Measurements from ENCODE around the gene TMEM147.

The TMEM147 gene

DNA sequence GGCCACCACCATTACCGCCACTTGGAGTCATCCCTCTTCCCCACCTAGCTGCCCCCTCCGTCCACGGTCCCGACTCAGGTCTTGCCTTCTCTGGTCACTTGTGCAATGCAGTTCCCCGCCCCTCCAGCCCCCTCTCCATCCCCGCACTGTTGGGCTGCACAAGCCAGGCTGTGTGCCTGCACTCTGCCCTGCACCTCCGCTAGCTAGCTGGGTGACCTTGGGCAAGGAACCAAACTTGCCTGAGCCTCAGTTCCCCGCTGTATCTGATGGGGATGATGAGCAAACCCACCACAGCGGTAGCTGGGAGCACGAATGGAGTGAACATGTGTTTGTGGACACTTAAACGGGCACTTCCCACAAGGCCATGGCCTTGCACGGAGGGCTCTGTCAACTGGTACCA lies 5.6 kb upstream of the TMEM147 start:
- FAIRE-seq: no peak
- TF ChIP-seq, protein P1, sequence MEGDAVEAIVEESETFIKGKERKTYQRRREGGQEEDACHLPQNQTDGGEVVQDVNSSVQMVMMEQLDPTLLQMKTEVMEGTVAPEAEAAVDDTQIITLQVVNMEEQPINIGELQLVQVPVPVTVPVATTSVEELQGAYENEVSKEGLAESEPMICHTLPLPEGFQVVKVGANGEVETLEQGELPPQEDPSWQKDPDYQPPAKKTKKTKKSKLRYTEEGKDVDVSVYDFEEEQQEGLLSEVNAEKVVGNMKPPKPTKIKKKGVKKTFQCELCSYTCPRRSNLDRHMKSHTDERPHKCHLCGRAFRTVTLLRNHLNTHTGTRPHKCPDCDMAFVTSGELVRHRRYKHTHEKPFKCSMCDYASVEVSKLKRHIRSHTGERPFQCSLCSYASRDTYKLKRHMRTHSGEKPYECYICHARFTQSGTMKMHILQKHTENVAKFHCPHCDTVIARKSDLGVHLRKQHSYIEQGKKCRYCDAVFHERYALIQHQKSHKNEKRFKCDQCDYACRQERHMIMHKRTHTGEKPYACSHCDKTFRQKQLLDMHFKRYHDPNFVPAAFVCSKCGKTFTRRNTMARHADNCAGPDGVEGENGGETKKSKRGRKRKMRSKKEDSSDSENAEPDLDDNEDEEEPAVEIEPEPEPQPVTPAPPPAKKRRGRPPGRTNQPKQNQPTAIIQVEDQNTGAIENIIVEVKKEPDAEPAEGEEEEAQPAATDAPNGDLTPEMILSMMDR (IDR thresholded peaks at IDR 0.05; ENCODE audit: insufficient read depth, missing control alignments): no peak
- no peak for DNase-seq (ENCODE audit: insufficient read length, low spot score)

- TF ChIP-seq, protein P1 (IDR thresholded peaks at IDR 0.05; ENCODE audit: insufficient read depth, missing control alignments): no peak
- DNase-seq (ENCODE audit: insufficient read length, low spot score) (no peak), FAIRE-seq (no peak)
Measured at GRCh38 chr19:35540356-35540927, 5.0 kb upstream of the TMEM147 start.

- DNase-seq (ENCODE audit: insufficient read length, low spot score) (no peak), FAIRE-seq (no peak)
- TF ChIP-seq, protein P1 (IDR thresholded peaks at IDR 0.05; ENCODE audit: insufficient read depth, missing control alignments): no peak
Measured at GRCh38 chr19:35542209-35542608, 3.2 kb upstream of the TMEM147 start.

- TF ChIP-seq, protein P1 (IDR thresholded peaks at IDR 0.05; ENCODE audit: insufficient read depth, missing control alignments): no peak
- DNase-seq (ENCODE audit: insufficient read length, low spot score) (no peak), FAIRE-seq (no peak)
Measured at GRCh38 chr19:35543280-35544109, 1.9 kb upstream of the TMEM147 start.

GRCh38 chr19:35544110-35544802 lies 1.2 kb upstream of the TMEM147 start:
- TF ChIP-seq, protein P1 (IDR thresholded peaks at IDR 0.05; ENCODE audit: insufficient read depth, missing control alignments): no peak
- DNase-seq (ENCODE audit: insufficient read length, low spot score) (no peak), FAIRE-seq (no peak)

DNA sequence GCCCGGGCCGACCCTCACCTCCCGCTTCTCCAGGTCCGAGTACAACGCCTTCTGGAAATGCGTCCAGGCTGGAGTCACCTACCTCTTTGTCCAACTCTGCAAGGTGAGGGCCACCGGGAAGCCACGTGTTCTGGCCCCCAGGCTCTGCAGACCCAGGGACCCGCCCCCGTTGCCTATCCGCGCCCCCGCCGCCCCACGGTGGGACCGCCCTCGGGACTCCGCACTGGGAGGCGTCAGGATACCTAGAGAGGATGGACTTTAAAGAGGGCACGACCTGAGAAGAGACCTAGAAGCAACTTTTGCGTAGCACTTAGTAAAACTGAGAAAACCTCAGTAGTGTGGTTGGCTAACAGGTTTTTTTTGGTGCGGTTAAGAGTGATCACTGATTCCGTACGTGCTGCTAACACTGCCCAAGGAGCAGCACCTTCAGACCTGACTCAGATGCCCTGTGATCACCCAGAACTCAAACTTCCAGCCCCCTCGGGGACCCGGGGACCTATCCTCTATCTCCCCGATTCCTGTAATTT lies 492 bp downstream of the TMEM147 start:
- no peak for DNase-seq (ENCODE audit: insufficient read length, low spot score)
- TF ChIP-seq, protein P1 (IDR thresholded peaks at IDR 0.05; ENCODE audit: insufficient read depth, missing control alignments): no peak
- FAIRE-seq: no peak
